Mammary epithelial cell (primary cell): ENCODE measurements around the gene AJM1.

Experiments used
- EZH2 ChIP-seq: IDR thresholded peaks from 2 replicates; pipeline ENCODE4 v1.6.1; 2012; ENCODE audit warnings: low read length, inconsistent platforms, borderline replicate concordance
- TF ChIP-seq, protein P1 (sequence below), 2 donors: IDR thresholded peaks in 1 of 2; conservative IDR thresholded peaks in 1 of 2; 2 replicates each; pipeline ENCODE4 v1.5.1; 2011 to 2012; ENCODE audit warnings: inconsistent platforms in 2 of 2, low read length in 2 of 2, mild to moderate bottlenecking in 2 of 2, control low read depth in 1 of 2, low read depth in 1 of 2; ENCODE audit not compliant: insufficient read depth in 1 of 2; ENCODE audit errors: extremely low read depth in 1 of 2

DNA sequence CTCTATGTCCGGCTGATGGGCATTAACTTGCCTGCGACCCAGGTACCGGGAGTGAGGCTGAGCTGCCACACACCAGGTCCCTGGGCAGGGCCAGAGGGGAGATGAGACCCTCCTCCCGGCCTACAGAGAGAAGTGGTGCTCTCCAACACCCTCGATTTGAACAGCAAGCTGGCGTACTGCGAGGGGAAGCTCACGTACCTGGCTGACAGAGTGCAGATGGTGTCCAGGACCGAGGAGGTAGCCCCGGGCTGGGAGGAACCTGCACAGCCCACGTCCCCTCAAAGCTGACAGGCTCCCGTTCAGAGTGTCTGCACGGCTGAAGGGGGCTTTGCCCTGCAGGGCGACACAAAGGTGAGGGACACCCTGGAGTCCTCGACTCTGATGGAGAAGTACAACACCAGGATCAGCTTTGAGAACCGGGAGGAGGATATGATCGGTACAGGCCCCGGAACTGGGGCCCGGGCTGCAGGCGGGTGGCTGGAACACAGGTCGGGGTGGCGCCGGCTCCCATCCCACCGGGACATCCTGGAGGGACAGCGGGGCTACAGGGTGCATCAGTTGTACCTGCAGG lies 35.6 kb upstream of the AJM1 start:
- TF ChIP-seq, protein P1, sequence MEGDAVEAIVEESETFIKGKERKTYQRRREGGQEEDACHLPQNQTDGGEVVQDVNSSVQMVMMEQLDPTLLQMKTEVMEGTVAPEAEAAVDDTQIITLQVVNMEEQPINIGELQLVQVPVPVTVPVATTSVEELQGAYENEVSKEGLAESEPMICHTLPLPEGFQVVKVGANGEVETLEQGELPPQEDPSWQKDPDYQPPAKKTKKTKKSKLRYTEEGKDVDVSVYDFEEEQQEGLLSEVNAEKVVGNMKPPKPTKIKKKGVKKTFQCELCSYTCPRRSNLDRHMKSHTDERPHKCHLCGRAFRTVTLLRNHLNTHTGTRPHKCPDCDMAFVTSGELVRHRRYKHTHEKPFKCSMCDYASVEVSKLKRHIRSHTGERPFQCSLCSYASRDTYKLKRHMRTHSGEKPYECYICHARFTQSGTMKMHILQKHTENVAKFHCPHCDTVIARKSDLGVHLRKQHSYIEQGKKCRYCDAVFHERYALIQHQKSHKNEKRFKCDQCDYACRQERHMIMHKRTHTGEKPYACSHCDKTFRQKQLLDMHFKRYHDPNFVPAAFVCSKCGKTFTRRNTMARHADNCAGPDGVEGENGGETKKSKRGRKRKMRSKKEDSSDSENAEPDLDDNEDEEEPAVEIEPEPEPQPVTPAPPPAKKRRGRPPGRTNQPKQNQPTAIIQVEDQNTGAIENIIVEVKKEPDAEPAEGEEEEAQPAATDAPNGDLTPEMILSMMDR (conservative IDR thresholded peaks at IDR 0.05 in 1 of 2, IDR thresholded peaks at IDR 0.05 in 1 of 2; ENCODE audit: extremely low read depth in 1 of 2, insufficient read depth in 1 of 2, low read depth in 1 of 2, low read length in 2 of 2): no peak
- TF ChIP-seq EZH2: no peak
